HG02885 (cell line): ENCODE measurements around the gene TLCD1.
"Not testable (repeated sequence)": the region's sequence is repeated elsewhere in the genome, so short reads cannot be mapped to it uniquely, and the experiment has no call there.

Experiments used
- ATAC-seq: cut with Tn5 transposase; IDR thresholded peaks from one replicate; pipeline ENCODE4 v1.9.1; 2021; ENCODE audit warnings: mild to moderate bottlenecking; ENCODE audit not compliant: unreplicated experiment, poor library complexity

Gene TLCD1

DNA sequence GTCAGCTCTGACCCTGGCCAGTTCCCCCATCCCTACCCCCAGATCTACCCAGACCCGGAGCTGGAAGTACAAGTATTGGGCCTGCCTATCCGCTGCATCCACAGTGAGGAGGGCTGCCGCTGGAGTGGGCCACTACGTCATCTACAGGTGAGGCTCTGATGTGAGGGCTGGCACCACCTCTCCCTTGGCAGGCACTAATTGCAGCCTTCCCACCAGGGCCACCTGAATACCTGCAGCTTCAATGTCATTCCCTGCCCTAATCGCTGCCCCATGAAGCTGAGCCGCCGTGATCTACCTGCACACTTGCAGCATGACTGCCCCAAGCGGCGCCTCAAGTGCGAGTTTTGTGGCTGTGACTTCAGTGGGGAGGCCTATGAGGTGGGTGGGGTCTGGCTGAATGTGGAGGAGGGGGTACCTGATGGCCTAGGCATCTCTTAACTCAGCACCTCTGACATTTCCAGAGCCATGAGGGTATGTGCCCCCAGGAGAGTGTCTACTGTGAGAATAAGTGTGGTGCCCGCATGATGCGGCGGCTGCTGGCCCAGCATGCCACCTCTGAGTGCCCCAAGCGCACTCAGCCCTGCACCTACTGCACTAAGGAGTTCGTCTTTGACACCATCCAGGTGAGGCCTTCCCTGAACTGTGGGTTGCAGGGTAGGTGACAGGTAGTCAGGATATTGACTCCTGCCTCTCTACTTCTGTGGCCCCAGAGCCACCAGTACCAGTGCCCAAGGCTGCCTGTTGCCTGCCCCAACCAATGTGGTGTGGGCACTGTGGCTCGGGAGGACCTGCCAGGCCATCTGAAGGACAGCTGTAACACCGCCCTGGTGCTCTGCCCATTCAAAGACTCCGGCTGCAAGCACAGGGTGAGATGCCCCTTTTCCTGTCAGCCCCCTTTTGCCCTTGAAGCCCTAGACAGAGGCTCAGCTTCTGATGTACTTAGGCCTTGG is 22.0 kb upstream of the TLCD1 start:
- ATAC-seq = no peak

DNA sequence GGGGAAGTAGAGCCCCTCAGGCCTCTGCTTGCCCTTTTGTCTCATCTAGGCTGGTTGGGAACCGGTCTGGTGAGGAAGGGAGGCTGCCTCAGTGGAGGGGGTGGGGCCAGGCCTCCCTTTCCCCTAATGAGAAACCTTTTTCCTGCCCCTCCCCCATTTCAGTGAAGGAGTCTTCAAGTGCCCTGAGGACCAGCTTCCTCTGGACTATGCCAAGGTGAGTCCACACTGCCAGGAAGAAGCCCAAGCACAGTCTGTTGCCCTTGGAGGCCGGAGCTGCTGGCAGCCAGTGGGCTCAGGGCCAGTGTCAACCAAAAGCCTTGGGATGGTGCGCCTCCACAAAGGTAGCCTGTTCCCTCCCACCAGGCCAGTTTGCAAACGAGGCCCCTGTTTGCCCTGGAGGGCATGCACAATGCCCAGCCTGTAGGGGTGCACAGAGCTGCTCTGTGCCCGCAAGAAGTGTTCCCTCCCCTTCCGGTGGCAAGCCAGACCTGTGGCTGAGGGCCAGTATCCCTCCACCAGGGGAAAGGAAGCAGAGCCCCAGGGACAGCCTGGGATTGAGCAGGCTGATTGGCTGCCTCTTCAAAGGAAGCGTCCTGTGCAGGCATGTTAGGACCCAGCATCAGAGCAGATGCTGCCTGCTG is 21.1 kb upstream of the TLCD1 start:
- ATAC-seq = no peak

DNA sequence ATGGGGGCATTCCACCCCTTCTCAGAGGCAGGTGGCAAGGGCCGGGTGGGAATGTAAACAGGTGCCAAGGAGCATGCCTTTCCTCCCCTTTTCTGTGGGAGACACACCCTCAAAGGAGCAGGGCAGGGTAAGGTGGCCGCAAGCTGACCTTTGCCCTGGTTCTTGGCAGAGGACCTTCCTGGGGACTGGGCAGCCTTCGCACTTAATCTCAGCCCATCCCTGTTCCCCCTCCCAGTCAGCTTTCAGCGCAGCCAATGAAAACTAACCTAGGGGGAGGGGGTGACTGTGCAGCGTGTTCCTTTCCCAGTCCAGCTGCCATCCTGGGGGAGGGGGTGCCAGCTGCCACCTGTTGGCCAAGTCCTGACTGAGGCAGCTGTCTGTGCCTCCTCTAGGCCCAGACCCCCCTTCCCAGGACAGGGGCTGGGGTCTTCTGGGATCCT is 20.6 kb upstream of the TLCD1 start:
- no peak for ATAC-seq

DNA sequence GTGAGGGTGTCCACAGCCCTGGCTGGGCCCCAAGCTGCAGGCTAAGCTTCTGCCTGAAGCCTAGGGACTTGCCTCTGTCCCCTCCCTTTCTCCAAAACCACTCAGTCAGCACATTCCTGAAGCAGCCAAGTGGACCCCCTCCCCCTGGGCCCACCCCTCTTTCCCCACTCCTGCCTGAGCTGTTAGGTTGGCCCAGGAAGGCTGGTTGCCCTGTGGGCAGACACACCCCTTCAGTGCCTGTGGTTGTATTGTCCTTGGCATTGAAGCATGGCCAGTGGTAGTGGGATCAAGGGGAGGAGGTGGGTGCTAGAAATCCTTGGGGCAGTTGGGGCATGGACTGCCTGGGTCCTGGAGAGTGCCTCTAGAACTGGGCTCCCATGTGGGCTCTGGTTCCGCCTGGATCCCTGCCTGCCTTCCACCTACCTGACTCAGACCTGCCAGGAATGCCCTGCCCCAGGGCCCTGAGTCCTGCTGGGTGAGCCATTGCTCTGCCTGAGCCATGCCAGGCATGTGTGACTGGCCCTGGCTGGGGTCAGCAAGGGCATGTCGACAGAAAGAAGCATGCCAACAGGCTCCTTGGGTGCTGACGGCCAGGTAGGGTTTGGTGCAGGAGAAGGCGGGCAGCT is 19.9 kb upstream of the TLCD1 start:
- no peak for ATAC-seq

GRCh38 chr17:28744972-28745785 is 19.1 kb upstream of the TLCD1 start:
- no peak for ATAC-seq

DNA sequence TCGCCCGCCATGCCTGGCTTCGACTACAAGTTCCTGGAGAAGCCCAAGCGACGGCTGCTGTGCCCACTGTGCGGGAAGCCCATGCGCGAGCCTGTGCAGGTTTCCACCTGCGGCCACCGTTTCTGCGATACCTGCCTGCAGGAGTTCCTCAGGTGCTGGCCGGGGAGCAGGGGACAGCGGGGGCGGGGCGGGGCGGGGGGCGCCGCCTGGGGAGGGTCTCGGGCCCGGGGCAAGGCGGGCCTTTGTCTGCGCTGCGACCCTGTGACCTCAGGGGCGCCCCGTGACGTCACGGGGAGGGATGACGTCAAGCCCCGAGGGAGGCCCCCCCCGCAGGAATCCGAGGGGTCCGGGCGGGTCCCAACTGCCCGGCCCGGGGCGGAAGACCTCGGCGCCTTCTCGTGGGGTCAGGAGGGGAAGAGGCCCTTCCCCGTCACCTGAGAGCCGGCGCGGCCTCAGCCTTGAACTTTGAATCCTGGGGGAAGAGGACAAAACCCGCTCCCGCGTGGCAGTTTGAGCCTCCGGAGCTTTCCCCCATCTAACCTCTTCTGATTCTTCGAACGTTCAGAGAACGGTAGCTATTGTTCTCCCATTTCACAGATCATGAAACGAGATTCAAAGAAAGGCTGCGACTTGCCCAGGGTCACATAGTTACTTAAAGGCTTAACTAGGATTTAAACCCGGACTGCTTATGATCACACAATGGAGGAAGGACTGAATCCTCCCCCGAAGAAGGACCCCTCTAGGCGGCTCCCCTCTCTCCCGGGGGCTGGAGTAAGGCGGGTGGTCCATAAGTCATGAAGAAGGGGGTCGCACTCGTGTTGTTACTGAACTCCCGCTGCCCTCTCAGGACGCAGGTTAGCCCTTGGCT is 18.3 kb upstream of the TLCD1 start:
- ATAC-seq = peak; percentile 43

DNA sequence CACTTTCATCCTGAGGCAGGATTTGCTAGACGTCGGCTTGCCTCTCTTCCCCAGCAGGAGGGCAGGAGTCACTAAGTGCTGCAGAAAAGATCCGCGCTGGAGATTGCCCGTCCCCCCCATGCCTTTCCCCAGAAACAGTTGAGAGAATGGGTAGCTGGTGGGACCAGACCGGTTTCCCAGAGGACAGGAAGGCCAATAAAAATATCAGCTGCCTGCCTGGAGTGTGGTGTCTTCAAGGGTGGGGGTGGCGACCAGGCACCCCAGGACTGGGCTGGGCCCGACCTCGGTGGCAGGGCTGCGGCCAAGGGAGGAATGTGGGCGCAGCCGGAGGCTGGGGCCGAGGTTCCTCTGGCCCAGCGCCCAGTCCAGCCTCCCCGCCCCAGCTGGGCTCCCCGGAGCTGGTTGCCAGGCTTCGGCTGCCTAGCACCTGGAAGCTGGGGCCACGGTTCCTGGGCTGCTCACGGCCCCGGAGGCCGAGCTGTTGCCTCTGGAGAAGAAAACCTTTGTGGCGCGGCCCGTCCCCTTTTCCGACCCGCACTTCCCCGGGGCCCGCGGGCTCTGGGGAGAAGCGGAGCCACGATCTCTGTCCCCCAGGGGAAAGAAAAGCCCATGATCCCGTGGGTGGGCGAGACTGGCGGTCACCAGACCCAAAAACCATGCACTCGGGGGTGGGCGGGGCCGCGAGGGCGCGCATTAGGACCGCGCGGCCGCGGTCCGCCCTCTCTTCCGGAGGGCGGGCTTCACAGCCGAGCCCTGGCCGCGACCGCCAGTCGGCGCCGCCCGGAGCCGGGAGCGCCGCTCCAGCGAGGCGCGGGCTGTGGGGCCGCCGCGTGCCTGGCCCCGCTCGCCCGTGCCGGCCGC is 17.4 kb upstream of the TLCD1 start, which contains the start of gene TRAF4:
TRAF4 (plus strand) TSS at position 769 of the 861 bp plus-strand sequence. CDS start 102 bp downstream, outside the sequence.
- ATAC-seq = peak; percentile 80

GRCh38 chr17:28741358-28742349 is 15.6 kb upstream of the TLCD1 start:
- ATAC-seq = no peak

DNA sequence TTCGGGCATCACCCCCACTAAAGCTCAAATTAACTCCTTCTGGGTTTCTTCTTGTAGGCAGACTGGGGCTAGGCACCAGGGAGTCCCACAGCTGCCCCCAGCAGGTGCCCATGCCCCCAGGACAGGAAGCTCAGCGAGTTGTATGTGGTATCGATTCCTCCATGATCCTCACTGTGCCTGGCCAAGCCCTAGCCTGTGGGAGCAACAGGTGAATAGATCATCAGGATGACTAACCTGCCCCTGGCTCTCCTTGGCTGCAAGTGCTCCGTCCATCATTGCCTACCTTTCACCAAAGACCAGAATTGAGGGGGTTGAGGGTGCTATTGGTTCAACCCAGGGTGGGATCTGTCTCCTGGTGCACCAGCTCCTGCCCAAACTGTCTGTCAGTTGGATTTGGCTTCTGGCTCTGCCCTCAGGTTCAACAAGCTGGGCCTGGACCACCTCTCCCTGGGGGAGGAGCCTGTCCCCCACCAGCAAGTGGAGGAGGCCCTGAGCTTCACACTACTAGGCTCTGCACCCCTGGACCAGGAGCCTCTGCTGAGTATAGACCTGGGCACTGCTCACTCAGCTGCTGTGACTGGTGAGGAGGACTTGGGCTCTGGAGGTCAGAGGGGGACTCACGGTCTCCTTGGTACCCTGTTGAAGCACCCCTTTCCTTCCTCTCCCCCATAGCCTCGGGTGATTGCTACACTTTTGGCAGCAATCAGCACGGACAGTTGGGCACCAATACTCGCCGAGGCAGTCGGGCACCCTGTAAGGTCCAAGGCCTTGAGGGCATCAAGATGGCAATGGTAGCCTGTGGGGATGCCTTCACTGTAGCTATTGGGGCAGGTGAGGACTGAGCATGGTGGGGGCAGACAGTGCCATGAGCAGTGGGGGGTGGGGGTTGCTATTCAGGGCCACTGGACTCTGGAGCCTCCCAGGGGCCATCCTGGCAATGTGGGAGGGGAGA is 14.6 kb upstream of the TLCD1 start:
- ATAC-seq = no peak

DNA sequence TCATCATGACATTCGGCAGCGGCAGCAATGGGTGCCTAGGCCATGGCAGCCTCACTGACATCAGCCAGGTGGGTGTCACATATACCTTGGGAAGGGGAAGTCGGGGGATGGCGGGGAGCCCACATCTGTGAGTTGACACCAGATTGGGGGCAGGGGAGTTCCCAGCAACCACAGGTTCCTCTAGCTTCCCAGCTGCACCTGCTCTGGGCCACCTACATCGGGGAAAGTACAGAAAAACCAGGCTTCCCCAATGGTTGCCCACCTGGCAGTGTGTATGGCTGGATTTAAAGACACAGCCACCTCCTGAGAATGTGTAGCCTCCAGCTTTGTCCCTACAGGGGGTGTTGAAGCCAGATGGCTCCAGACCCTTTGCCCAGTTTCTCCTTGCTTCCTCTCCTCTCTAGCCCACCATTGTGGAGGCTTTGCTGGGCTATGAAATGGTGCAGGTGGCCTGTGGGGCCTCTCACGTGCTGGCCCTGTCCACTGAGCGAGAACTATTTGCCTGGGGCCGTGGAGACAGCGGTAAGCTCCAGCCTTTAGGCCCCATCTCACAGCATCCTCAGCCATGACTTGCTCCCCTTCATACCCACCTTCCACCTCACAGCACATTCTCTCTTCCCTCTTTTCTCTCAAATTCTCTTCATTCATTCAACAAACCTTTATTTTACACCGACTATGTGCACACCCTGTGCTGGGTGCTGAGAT is 12.8 kb upstream of the TLCD1 start:
- peak; percentile 25 for ATAC-seq

DNA sequence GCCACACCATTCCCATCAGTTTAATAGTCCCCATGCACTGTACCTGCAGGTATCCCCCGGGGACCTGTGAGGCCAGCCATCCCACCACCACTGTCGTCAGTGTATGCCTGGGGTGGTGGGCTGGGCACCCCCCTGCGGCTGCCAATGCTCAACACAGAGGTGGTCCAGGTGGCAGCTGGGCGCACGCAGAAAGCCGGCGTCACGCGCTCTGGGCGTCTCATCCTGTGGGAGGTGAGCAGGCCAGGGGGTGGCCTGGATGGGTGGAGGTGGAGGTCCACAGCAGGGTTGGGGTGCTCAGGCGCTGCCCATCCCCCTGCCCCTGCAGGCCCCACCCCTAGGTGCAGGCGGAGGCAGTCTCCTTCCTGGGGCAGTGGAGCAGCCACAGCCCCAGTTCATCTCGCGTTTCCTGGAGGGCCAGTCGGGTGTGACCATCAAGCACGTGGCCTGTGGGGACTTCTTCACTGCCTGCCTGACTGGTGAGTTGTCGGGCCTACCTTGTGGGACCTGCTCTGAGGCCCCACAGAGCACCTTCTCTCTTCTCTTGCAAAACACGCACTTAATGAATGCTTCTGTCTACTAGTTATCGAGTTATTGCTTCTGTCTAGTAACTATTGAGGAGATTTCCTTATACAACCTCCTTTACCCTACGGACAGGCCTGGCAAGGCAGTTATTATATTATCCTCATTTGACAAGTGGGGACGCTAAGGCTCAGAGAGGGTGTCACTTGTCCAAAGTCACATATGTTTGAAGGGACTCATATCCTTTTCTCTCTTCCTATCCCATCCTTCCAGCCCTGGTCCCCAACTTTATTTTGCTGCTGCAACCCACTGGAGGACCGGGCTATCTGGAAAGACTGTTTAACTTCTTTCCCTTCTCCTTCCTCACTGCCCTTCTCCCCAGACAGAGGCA is 12.0 kb upstream of the TLCD1 start:
- peak; percentile 61 for ATAC-seq

DNA sequence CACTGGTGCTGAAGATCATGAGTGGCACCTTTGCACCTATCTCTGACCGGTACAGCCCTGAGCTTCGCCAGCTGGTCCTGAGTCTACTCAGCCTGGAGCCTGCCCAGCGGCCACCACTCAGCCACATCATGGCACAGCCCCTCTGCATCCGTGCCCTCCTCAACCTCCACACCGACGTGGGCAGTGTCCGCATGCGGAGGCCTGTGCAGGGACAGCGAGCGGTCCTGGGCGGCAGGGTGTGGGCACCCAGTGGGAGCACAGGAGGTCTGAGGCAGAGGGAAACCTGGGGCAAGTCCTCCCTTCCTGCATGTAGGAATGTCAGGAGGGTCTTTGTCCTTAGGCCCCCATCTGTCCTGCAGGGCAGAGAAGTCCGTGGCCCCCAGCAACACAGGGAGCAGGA is 11.3 kb upstream of the TLCD1 start:
- no peak for ATAC-seq

GRCh38 chr17:28735913-28736769 is 10.1 kb upstream of the TLCD1 start:
- not testable (repeated sequence) for ATAC-seq
